HG02759 (cell line): ENCODE measurements around the gene NANOS2.
"Not testable (repeated sequence)": the region's sequence is repeated elsewhere in the genome, so short reads cannot be mapped to it uniquely, and the experiment has no call there.

Experiments used
- ATAC-seq: cut with Tn5 transposase; IDR thresholded peaks from one replicate; pipeline ENCODE4 v1.9.1; 2021; ENCODE audit warnings: mild to moderate bottlenecking, moderate library complexity; ENCODE audit not compliant: unreplicated experiment

Gene NANOS2

DNA sequence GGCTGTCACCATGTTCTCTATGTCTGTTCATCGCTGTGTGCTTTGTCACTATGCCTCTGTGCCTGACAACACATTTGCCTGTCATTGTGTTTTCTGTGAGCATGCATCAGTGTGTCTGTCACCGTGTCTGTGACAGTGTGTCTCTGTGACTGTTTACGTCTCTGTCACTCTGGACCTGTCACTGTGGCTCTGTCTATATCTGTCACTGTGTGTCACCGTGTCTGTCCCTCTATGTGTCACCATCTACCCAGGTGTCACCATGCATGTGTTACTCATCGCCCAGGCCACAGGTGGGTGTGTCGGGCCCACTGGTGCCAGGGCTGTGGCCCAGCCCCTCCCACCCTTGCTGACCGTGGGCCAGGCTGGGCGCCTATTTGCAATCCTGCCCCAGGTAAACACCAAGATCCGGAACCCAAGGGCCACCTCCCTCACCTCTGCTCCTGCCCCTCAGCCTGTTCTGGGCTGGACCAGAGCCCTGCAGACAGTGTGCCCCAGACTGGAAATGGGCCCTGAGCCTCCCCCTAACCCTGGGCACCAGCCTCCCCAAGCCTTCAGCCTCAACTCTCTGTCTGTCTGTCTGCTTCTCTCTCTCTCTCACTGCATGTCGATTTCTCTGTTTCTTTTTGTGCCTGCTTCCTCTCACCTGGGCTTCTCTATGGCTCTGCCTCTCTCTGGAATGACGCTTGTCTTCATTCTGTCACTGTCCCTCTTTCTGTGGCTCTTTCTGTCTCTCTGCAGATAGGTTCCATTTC, 36.4 kb downstream of the NANOS2 start:
- ATAC-seq = no peak

DNA sequence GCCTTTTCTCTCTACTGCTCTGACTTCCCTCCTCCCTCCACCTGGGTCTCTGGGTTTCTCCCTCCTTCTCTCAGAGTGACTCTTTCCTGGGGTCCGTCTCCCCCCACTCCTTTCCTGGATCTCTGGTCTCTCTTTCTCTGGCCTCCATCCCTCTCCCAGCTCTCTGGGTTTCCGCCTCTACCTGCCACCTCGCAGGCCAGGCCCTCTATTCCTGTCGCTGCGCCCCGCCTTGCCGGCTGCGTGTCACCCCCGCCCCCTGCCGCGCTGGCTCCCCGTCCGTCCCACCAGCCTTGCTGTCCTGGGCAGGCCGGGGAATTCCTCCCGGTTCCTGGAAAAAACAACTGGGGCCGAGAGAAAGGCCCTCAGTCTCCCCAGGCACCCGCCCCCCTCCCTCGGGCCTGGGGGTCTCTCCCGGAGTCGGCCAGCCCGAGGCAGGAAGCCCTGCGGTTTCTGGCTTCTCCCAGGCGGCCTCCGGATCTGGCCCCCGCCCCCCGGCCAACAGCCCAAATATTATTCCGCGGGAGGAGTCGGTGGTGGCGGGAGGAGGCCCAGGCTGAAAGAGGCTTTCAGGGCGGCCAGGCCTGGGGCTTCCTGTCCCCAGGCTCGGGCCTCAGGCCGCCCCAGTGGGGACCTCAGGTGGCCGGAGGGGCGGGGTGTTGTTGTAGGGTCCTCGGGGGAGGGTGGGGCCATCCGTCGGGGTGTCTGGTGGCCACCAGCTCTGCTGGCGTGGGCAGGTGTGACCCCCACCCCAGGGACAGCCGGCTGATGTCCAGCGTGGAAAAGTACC, 38.0 kb downstream of the NANOS2 start:
- ATAC-seq = no peak

DNA sequence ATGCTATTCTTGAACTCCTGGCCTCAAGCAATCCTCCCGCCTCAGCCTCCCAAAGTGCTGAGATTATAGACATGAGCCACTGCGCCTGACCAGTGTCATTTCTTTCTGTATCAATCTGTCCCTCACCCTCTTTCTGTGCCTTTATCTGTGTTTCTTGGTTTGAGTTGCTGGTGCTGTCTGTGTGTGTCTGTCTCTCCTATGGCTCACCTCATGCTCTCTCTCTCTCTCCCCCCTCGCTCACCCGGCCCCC, 38.5 kb downstream of the NANOS2 start:
- ATAC-seq = no peak

DNA sequence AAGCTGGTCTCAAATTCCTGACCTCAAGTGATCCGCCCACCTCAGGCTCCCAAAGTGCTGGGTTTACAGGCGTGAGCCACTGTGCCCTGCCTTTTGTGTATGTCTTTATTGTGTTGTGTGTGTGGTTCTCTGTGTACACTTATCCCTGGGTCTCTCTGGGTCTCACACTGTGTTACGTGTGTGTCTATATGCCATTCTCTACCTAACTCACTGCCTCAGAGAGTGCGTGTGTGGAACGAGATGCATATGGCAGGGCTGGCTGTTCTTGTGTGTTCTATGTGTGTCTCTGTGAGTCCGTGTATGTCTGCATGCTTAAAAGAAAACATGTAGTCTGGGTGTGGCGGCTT, 40.0 kb downstream of the NANOS2 start:
- ATAC-seq = no peak

DNA sequence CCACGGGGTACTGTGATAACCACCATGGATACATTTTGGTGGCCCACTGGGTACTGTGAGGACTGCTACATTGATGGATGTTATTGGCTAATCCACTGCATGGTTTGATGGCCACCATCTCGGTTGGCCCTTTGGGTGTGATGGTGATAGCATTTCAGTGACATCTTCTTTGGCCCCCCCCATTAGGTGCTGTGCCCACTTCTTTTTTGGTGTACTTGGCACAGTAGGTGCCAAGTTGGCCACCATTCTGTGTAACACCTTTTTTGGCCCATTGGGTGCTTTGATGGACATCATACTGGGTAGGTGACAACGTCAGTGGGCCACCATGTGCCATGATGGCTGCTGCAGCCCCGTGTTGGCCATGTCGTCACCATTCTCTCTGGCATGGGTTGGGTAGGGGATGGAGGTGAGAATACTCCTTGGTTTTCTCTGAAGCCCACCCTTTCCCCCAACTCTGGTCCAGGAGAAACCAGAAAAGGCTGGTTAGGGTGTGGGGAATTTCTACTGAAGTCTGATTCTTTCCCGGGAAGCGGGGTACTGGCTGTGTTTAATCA, 41.3 kb downstream of the NANOS2 start:
- ATAC-seq = no peak

DNA sequence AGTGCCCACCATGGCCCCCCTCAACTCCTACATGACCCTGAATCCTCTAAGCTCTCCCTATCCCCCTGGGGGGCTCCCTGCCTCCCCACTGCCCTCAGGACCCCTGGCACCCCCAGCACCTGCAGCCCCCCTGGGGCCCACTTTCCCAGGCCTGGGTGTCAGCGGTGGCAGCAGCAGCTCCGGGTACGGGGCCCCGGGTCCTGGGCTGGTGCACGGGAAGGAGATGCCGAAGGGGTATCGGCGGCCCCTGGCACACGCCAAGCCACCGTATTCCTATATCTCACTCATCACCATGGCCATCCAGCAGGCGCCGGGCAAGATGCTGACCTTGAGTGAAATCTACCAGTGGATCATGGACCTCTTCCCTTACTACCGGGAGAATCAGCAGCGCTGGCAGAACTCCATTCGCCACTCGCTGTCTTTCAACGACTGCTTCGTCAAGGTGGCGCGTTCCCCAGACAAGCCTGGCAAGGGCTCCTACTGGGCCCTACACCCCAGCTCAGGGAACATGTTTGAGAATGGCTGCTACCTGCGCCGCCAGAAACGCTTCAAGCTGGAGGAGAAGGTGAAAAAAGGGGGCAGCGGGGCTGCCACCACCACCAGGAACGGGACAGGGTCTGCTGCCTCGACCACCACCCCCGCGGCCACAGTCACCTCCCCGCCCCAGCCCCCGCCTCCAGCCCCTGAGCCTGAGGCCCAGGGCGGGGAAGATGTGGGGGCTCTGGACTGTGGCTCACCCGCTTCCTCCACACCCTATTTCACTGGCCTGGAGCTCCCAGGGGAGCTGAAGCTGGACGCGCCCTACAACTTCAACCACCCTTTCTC, 42.3 kb downstream of the NANOS2 start:
- no peak for ATAC-seq

DNA sequence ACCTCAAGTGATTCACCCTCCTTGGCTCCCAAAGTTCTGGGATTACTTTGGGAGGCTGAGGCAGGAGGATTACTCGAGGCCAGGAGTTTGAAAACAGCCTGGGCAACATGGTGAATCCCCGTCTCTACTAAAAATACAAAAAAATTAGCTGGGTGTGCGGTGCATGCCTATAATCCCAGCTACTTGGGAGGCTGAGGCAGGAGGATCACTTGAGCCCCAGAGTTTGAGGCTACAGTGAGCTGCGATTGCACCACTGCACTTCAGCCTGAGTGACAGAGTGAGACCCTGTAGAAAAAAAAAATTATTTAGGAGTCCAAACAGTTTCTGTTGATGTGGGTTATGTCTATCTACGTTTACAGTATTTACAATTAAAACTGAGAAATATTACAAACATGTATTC, 43.8 kb downstream of the NANOS2 start:
- ATAC-seq = no peak

DNA sequence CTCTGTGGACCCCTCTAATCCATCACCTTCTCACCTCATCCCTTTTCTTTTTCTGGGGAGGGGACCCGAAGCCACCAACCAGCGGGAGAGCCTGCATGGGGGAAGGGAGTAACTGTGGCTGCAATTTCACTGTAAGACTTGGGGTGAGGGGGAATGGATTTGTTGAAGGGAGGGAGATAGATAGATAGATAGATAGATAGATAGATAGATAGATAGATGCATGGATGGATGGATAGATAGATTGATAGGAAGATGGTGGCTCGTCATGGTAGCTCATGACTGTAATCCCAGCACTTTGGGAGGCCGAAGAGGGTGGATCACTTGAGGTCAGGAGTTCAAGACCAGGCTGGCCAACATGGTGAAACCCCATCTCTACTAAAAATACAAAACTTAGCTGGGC, 47.3 kb downstream of the NANOS2 start:
- not testable (repeated sequence) for ATAC-seq

GRCh38 chr19:45866400-45867176, 48.0 kb downstream of the NANOS2 start:
- ATAC-seq = no peak

- no peak for ATAC-seq
These were observed 49.2 kb downstream of the NANOS2 start for GRCh38 chr19:45865269-45865948.

DNA sequence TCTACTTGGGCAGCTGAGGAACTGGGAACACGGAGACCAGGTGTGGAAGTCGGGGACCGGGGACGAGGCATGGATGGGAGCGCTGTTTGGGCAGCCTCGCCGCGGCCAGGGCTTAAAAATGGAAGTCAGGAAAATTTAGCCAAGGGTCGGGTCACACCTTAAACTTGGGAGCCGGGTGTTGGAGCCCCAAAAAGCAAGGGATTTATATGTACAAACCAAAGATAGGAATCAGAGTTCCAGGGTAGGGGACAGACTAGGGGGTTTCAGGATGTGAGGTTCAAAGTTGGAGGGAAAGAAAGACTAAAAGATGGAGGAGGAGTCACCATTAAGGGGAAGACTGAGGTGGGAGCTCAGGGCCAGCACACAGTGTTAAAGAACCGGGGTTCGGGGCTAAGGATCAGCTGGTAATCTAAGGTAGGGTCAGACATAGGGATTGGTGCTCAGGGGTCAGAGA, 49.9 kb downstream of the NANOS2 start:
- no peak for ATAC-seq

GRCh38 chr19:45863840-45864628, 50.5 kb downstream of the NANOS2 start, which contains the start of gene FOXA3:
Gene FOXA3, plus strand, starts transcription at chr19:45864326. Its CDS starts 131 bp downstream, at chr19:45864457.
- peak; percentile 32 for ATAC-seq

DNA sequence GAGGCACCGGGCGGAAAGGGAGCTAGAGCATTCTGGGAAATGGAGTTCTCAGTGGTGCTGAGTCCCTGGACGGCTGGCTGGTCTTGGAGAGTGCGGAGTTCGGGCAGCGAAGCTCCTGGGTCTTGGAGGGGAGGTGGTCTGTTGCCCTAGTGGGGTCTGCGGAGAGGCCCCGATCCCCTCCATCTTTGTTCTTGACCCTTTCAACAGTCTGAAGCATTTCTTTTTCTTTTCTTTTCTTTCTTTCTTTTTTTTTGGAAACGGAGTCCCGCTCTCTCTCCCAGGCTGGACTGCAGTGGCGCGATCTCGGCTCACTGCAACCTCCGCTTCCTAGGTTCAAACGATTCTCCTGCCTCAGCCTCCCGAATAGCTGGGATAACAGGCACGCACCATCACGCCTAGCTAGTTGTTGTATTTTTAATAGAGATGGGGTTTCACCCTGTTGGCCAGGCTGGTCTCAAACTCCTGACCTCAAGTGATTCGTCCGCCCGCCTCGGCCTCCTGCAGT, 51.2 kb downstream of the NANOS2 start:
- no peak for ATAC-seq
